ENCODE measurements around the gene CAPN11. TPM values are rescaled to one million over a fixed set of nuclear protein-coding genes. Genes with fewer than 3 reads are reported as not detected.

CAPN11 gene
- total RNA-seq, 4 donors from 2014 or later, result 0.67 to 16.5 (median 4.9) TPM; not detected in 1

DNA sequence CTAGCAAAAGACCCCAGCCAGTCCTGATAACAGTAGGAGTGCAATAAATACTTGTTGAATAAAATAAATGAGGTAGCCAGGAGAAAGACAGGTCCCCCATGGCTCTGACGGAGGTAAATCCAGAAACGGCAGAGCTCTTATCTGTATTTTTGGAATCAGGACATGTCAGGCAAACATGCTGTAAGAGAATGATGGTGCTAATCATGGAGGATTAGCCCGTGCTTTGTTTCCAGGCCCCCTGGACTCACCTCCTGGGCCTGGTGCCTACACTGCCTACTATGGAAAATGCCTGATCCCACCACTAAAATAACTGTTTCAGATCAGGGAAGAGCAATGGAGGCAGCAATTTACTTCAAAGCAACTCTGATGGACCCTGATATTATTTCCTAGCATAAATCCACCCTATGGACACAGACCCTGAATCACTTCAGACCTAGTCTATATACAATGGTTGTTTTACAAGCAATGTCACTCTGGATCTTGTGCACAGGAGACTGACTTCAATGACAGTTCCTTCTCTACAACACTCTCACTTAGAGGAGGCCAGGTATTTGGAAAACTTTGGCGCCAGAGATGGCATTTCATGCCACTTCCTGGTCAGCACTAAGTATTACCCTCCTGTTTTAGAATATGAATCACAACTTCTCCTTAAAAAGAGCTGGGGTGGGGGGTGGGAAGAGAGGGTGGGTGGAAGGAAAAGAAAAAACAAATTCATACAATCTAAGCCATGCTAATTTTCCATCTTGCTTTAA, 37.8 kb upstream of the CAPN11 start:
- Histone ChIP-seq H3K4me3 (no peak overlapping the region), H3K4me1 (peaks cover 0 to 65% (median under 1%) of the 10 kb centered on the region in 4 donors), H3K36me3 (no peaks in the 10 kb centered on the region), H3K27ac (no peak overlapping the region), H3K27me3 (no peaks in the 10 kb centered on the region), H3K9me3 (no peaks in the 10 kb centered on the region)
- no peak for DNase-seq
- TF ChIP-seq POLR2A (IDR thresholded peaks at IDR 0.05), result no peak
- TF ChIP-seq, protein P1, sequence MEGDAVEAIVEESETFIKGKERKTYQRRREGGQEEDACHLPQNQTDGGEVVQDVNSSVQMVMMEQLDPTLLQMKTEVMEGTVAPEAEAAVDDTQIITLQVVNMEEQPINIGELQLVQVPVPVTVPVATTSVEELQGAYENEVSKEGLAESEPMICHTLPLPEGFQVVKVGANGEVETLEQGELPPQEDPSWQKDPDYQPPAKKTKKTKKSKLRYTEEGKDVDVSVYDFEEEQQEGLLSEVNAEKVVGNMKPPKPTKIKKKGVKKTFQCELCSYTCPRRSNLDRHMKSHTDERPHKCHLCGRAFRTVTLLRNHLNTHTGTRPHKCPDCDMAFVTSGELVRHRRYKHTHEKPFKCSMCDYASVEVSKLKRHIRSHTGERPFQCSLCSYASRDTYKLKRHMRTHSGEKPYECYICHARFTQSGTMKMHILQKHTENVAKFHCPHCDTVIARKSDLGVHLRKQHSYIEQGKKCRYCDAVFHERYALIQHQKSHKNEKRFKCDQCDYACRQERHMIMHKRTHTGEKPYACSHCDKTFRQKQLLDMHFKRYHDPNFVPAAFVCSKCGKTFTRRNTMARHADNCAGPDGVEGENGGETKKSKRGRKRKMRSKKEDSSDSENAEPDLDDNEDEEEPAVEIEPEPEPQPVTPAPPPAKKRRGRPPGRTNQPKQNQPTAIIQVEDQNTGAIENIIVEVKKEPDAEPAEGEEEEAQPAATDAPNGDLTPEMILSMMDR (IDR thresholded peaks at IDR 0.05), result no peak

DNA sequence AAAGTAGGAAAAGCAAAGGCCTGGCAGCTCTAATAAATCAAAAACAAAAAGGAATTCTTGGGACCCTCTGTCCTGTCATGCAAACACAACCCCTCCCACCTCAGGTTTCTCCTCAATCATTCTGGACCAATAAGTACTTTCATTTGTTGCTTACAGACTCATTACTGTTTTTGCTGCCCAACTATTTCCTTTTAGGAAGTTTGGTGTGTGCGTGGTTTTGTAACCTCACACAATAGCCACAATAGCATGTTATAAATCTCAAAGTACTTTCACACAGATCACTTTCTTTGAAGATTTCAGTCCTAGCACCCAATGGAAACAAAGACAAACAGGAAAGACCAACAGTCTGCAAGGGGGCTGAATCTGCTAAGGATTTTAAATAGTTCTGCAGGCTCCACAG, 35.8 kb upstream of the CAPN11 start:
- Histone ChIP-seq H3K4me3 (no peak overlapping the region), H3K27me3 (no peaks in the 10 kb centered on the region), H3K4me1 (peaks cover 0 to 59% (median 4%) of the 10 kb centered on the region in 4 donors), H3K36me3 (no peaks in the 10 kb centered on the region), H3K9me3 (no peaks in the 10 kb centered on the region), H3K27ac (peak overlapping the region in 1 of 4 donors; percentile 25)
- TF ChIP-seq, protein P1 (IDR thresholded peaks at IDR 0.05), result no peak
- no peak for TF ChIP-seq POLR2A (IDR thresholded peaks at IDR 0.05)
- DNase-seq, result no peak

DNA sequence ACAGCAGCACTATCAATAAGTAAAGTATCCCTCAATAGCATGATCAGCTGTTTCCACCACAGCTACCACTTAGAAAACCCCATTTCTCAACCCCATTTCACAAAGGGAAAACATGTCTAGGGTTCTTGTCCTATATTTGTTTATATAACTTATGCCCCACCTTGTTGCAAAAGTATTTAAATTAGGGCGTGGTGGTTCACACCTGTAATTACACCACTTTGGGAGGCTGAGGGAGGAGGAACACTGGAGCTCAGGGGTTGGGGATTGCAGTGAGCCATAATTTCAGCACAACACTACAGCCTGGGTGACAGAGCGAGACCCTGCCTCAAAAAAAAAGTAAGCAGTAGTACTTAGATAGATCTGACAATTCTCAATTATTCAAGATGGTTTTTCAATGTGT, 35.1 kb upstream of the CAPN11 start:
- TF ChIP-seq POLR2A (IDR thresholded peaks at IDR 0.05), result no peak
- TF ChIP-seq, protein P1 (IDR thresholded peaks at IDR 0.05), result no peak
- Histone ChIP-seq H3K4me1 (peaks cover 4 to 64% (median 7%) of the 10 kb centered on the region in 4 donors), H3K4me3 (no peak overlapping the region), H3K27me3 (no peaks in the 10 kb centered on the region), H3K36me3 (no peaks in the 10 kb centered on the region), H3K27ac (peak overlapping the region in 1 of 4 donors; percentile 25), H3K9me3 (no peaks in the 10 kb centered on the region)
- DNase-seq, result no peak

DNA sequence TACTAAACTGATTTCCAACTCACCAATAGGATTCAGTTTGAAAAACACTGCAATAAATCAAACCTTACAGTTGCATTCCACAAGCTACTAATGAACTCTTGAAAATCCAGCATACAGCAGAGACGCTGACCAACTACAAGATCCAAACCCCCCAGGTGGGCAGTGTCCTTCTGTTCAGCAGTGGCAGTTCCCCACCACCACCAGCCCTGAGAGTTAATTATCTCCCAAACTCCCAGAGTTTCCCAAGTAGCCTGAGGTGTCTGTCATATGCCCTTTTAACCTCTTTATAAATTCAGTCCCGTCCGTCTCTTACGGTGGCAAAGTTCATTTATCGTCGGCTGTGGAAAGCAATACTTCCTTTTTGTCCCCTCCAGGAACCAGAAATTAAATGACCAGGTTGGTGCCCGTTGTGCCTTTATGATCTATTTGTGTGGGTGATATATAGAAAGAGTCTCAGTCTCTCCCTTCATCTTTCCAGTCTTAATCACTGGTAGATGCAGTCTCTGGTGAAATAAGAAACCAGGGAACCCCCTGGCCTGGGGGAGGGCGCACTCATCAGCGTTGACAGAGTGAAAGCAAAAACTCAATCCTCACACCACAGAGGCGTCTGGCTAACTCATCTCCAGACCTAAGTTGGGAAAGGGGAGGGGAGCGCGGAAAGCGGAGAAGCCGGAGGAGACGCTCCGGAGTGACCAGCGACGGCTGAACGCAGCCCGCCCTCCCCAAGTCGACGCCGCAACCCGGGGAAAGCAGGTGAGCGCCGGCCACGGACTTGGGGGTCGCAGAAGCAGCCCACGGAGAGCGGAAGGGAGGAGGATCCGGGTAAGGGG, 32.1 kb upstream of the CAPN11 start:
- Histone ChIP-seq H3K36me3 (no peaks in the 10 kb centered on the region), H3K4me3 (peak overlapping the region; percentile 59 to 98 (median 84)), H3K27ac (peak overlapping the region; percentile 89 to 95 (median 92)), H3K4me1 (peaks cover 4 to 57% (median 9%) of the 10 kb centered on the region in 4 donors), H3K9me3 (no peaks in the 10 kb centered on the region), H3K27me3 (no peaks in the 10 kb centered on the region)
- TF ChIP-seq, protein P1 (IDR thresholded peaks at IDR 0.05), result no peak
- TF ChIP-seq POLR2A (IDR thresholded peaks at IDR 0.05), result peak; percentile 53 to 60
- peak; percentile 55 to 69 (median 68) for DNase-seq

DNA sequence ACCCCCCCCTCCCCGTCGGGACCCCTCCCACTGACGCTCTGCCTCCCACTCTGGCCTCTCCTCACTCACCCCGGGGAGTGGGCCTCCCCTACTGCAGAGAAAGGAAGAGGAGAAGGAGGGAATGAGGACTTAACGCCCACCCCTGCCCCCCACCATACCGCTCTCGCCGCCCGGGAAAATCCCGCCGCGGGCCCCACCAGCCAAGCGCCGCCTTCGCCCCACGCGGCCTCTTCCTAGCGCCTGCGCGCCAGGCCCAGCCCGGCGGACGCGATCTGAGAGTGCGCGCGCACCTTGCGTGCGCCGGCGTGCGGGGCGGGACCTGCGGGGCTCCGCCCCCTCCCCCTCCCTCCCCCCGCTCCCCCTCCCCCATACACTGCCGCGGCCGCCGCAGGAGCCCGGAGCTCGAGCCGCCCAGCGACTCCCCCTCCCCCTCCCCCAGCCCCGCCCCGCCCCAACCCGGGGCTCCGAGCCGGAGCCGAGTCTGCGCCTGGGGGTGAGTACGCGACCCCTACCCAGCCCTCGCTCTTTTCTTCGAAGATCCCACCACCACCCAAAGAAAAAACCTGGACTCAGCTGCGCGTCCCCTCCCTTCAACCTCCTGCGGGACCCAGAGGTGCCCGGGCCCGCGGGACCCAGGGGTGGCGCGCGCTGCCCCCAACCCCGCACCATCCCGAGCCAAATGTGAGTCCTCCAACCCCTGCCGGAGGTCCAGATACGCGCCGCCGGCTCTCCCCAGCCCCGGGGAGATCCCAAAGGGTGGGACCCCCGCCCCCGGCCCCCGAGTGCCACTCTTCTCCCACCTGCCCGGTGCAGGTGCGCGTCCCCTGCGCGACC, 31.2 kb upstream of the CAPN11 start, which contains the start of the genes MRPL14 and TMEM63B:
TSS of gene MRPL14 (minus strand) at position 267 of the 834 bp plus-strand sequence. CDS start 10,841 bp downstream, outside the sequence.
TSS of gene TMEM63B (plus strand) at position 369 of the 834 bp plus-strand sequence. CDS start 7,031 bp downstream, outside the sequence.
- Histone ChIP-seq H3K27ac (peak within 1 kb of the TSS; percentile 89 to 95 (median 92)), H3K36me3 (no peaks in the 10 kb centered on the region), H3K4me1 (peaks cover 5 to 57% (median 11%) of the 10 kb centered on the region in 4 donors), H3K4me3 (peak within 1 kb of the TSS; percentile 59 to 98 (median 84)), H3K9me3 (no peaks in the 10 kb centered on the region), H3K27me3 (no peaks in the 10 kb centered on the region)
- peak; percentile 77 to 94 (median 94) for DNase-seq
- TF ChIP-seq POLR2A (IDR thresholded peaks at IDR 0.05), result peak; percentile 63 to 78
- TF ChIP-seq, protein P1 (IDR thresholded peaks at IDR 0.05), result no peak
